ENCODE results near the gene CAPN5. TPM values are rescaled to one million over a fixed set of nuclear protein-coding genes. Genes with fewer than 3 reads are reported as not detected.

CAPN5 gene
- total and polyA plus RNA-seq, 11 donors: 1.1 to 4.5 (median 2.1) TPM

- 87 to 97% (median 96%) methylated on average over 8 to 9 of the region's 9 CpGs for WGBS, 4 donors
- no peak overlapping the region for H3K4me3 ChIP-seq
- H3K9me3 ChIP-seq: no peaks in the 10 kb centered on the region
- no peak for TF ChIP-seq POLR2A (IDR thresholded peaks at IDR 0.05)
- no peak for TF ChIP-seq CTCF (IDR thresholded peaks at IDR 0.05)
- H3K4me1 ChIP-seq: peaks cover 0 to 17% (median 7%) of the 10 kb centered on the region in 12 donors
- ATAC-seq (no peak), DNase-seq (peak in 1 of 5 donors; percentile 44)
- no peaks in the 10 kb centered on the region for H3K27me3 ChIP-seq
- no peak overlapping the region for H3K27ac ChIP-seq
- no peaks in the 10 kb centered on the region for H3K36me3 ChIP-seq
- intact Hi-C loops (cut with DNase I): loop anchor here in 1 of 10 donors (10.0 kb wide), 1 partner anchor 293 kb away; no protein-coding TSS in a partner anchor
Measured at GRCh38 chr11:77087723-77088225, 21.0 kb downstream of the CAPN5 start.

GRCh38 chr11:77088236-77089003 lies 21.6 kb downstream of the CAPN5 start:
- 74 to 94% (median 81%) methylated on average over 9 to 11 of the region's 11 CpGs for WGBS, 4 donors
- no peak for TF ChIP-seq CTCF (IDR thresholded peaks at IDR 0.05)
- no peak for TF ChIP-seq POLR2A (IDR thresholded peaks at IDR 0.05)
- Histone ChIP-seq H3K9me3 (no peaks in the 10 kb centered on the region), H3K36me3 (no peaks in the 10 kb centered on the region), H3K27ac (no peak overlapping the region), H3K4me1 (peaks cover 0 to 10% (median 1%) of the 10 kb centered on the region in 12 donors), H3K27me3 (no peaks in the 10 kb centered on the region), H3K4me3 (no peak overlapping the region)
- ATAC-seq (no peak), DNase-seq (peak in 3 of 5 donors; percentile 10 to 20 (median 14))
- intact Hi-C loops (cut with DNase I): loop anchor here in 1 of 10 donors (10.0 kb wide), 1 partner anchor 294 kb away; no protein-coding TSS in a partner anchor

GRCh38 chr11:77089004-77089545 lies 22.3 kb downstream of the CAPN5 start:
- Histone ChIP-seq H3K36me3 (peaks cover 0 to 3% (median 0%) of the 10 kb centered on the region in 9 donors), H3K27me3 (no peaks in the 10 kb centered on the region), H3K9me3 (no peaks in the 10 kb centered on the region), H3K4me1 (peaks cover 0 to 9% (median 0%) of the 10 kb centered on the region in 12 donors), H3K4me3 (no peak overlapping the region), H3K27ac (no peak overlapping the region)
- peak in 3 of 5 donors; percentile 13 to 46 (median 20) for DNase-seq
- TF ChIP-seq CTCF (IDR thresholded peaks at IDR 0.05): no peak
- no peak for TF ChIP-seq POLR2A (IDR thresholded peaks at IDR 0.05)
- 83 to 92% (median 88%) methylated on average over 3 of the region's 3 CpGs for WGBS, 4 donors
- no peak for ATAC-seq
- intact Hi-C loops (cut with DNase I): loop anchor here in 1 of 10 donors (10.0 kb wide), 1 partner anchor 294 kb away; no protein-coding TSS in a partner anchor

GRCh38 chr11:77090046-77090372 lies 23.2 kb downstream of the CAPN5 start:
- Histone ChIP-seq H3K4me1 (peaks cover 0 to 9% (median 0%) of the 10 kb centered on the region in 12 donors), H3K4me3 (no peak overlapping the region), H3K9me3 (no peaks in the 10 kb centered on the region), H3K36me3 (peaks cover 0 to 3% (median 0%) of the 10 kb centered on the region in 9 donors), H3K27me3 (no peaks in the 10 kb centered on the region), H3K27ac (no peak overlapping the region)
- TF ChIP-seq POLR2A (IDR thresholded peaks at IDR 0.05): no peak
- TF ChIP-seq CTCF (IDR thresholded peaks at IDR 0.05): no peak
- WGBS, 4 donors: 82 to 89% (median 85%) methylated on average over 4 of the region's 4 CpGs
- no peak for ATAC-seq
- intact Hi-C loops (cut with DNase I): loop anchor here in 9 of 10 donors (2.0 to 10.0 kb wide), 7 partner anchors 41 to 355 kb away; no protein-coding TSS in a partner anchor
- DNase-seq: peak in 1 of 5 donors; percentile 14
